Ascending aorta (tissue), 2 donors: Measurements from ENCODE around the gene SOX30. TPM values are rescaled to one million over a fixed set of nuclear protein-coding genes. Genes with fewer than 3 reads are reported as not detected.

Source experiments
- DNase-seq, 2 donors: peaks; one replicate each; pipeline ENCODE4 v3.0.0-alpha.2; 2019; ENCODE audit warnings: low spot score in 2 of 2
- H3K27ac ChIP-seq, 2 donors: fragments of 200-600 bp; sonication (generic); one replicate each; pipeline ENCODE4 v1.5.1; 2016 to 2017; ENCODE audit warnings: mild to moderate bottlenecking in 1 of 2
- H3K27me3 ChIP-seq: fragments of 200-600 bp; sonication (generic); one replicate; pipeline ENCODE4 v1.5.1; 2017
- H3K36me3 ChIP-seq, 2 donors: fragments of 200-600 bp; sonication (generic); one replicate each; pipeline ENCODE4 v1.5.1; 2016
- H3K4me1 ChIP-seq, 2 donors: fragments of 200-600 bp; sonication (generic); one replicate each; pipeline ENCODE4 v1.5.1; 2016 to 2017; ENCODE audit warnings: mild to moderate bottlenecking in 1 of 2
- H3K4me3 ChIP-seq, 2 donors: fragments of 200-600 bp; sonication (generic); one replicate each; pipeline ENCODE4 v1.5.1; 2016 to 2017; ENCODE audit warnings: mild to moderate bottlenecking in 1 of 2
- H3K9me3 ChIP-seq, 2 donors: fragments of 200-600 bp; sonication (generic); one replicate each; pipeline ENCODE4 v1.5.1; 2016
- intact Hi-C: fragments of 100-400 bp; cut with DNase I; formaldehyde crosslinking; loops from one replicate; pipeline ENCODE4 v1.15.1; 2023
- total RNA-seq: library from RNA; depleted of rRNA; stranded (reverse); fragments of >200 nt; gene quantifications from one replicate; pipeline ENCODE4 v1.1.0, GENCODE V29; 2016
- TF ChIP-seq, protein P1 (sequence below), 3 experiments: fragments of 200-600 bp in 2 of 3; fragments of 450-650 bp in 1 of 3; sonication (generic) in 2 of 3; IDR thresholded peaks; one replicate each; pipeline ENCODE4 v1.5.1; 2016 to 2019; ENCODE audit warnings: antibody characterized with exemption in 3 of 3, mild to moderate bottlenecking in 1 of 3, moderate library complexity in 1 of 3

The SOX30 gene
- total RNA-seq, 1 donor from 2014 or later, result not detected

DNA sequence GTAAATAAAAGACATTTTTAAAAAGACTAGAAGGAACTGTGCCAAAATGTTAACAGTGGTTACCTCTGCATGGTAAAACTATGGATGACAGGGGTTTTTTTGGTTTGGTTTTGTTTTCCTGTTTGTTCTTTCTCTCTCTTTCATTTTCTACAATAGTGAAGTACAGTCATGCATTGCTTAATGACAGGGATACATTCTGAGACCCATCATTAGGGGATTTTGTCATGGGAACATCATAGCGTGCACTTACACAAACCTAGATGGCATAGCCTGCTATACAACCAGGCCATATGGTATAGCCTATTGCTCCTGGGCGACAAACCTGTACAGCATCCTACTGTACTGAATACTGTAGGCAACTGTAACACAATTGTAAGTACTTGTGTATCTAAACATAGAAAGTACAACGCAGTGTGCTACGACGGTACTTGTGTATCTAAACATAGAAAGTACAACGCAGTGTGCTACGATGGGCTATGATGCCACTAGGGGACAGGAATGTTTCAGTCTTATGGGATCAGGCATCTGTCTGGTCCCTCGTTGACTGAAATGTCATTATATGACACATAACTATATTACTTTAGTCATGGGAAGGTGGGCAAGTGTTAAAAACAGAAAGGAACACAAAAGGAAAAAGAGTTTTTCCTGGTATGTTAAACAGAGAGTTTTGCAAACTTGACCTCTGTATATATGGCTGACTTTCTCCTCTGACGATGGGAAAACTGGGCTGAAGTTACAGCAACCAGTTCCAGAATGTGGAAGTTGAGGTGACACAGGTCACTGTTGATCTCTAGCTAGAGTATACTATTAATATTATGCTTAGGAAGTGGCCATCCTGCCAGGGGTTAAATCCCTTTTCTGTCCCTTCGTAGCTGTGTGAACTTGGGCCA lies 69.3 kb downstream of the SOX30 start:
- H3K4me3 ChIP-seq, result no peak overlapping the region
- H3K27ac ChIP-seq, result no peak overlapping the region
- H3K27me3 ChIP-seq, result no peaks in the 10 kb centered on the region
- TF ChIP-seq, protein P1, sequence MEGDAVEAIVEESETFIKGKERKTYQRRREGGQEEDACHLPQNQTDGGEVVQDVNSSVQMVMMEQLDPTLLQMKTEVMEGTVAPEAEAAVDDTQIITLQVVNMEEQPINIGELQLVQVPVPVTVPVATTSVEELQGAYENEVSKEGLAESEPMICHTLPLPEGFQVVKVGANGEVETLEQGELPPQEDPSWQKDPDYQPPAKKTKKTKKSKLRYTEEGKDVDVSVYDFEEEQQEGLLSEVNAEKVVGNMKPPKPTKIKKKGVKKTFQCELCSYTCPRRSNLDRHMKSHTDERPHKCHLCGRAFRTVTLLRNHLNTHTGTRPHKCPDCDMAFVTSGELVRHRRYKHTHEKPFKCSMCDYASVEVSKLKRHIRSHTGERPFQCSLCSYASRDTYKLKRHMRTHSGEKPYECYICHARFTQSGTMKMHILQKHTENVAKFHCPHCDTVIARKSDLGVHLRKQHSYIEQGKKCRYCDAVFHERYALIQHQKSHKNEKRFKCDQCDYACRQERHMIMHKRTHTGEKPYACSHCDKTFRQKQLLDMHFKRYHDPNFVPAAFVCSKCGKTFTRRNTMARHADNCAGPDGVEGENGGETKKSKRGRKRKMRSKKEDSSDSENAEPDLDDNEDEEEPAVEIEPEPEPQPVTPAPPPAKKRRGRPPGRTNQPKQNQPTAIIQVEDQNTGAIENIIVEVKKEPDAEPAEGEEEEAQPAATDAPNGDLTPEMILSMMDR (IDR thresholded peaks at IDR 0.05), result no peak
- DNase-seq, result no peak
- no peaks in the 10 kb centered on the region for H3K36me3 ChIP-seq
- no peaks in the 10 kb centered on the region for H3K4me1 ChIP-seq
- intact Hi-C loops, result no loop called here
- H3K9me3 ChIP-seq, result no peaks in the 10 kb centered on the region

DNA sequence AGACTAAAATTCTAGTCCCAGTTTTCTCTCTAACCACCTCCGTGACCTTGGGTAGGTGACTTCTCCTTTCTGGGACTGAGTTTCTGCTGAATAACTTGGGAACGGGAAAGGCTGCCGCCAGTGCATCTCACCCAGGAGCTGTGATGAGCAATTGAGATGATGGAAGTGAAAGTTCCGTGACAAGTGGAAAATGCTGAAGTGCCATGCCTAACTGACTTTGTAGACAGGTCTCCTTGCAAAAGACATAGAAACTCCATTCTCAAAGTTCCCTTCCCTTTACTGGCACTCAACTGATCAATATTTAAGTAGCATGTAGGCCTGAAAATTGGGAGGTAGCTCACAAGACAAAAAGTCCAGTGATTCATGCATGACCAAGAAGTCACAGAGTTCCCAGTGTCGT lies 70.3 kb downstream of the SOX30 start:
- no peaks in the 10 kb centered on the region for H3K4me1 ChIP-seq
- no peaks in the 10 kb centered on the region for H3K27me3 ChIP-seq
- H3K36me3 ChIP-seq, result no peaks in the 10 kb centered on the region
- intact Hi-C loops, result no loop called here
- H3K4me3 ChIP-seq, result no peak overlapping the region
- H3K9me3 ChIP-seq, result no peaks in the 10 kb centered on the region
- no peak for DNase-seq
- TF ChIP-seq, protein P1 (IDR thresholded peaks at IDR 0.05), result no peak
- no peak overlapping the region for H3K27ac ChIP-seq

DNA sequence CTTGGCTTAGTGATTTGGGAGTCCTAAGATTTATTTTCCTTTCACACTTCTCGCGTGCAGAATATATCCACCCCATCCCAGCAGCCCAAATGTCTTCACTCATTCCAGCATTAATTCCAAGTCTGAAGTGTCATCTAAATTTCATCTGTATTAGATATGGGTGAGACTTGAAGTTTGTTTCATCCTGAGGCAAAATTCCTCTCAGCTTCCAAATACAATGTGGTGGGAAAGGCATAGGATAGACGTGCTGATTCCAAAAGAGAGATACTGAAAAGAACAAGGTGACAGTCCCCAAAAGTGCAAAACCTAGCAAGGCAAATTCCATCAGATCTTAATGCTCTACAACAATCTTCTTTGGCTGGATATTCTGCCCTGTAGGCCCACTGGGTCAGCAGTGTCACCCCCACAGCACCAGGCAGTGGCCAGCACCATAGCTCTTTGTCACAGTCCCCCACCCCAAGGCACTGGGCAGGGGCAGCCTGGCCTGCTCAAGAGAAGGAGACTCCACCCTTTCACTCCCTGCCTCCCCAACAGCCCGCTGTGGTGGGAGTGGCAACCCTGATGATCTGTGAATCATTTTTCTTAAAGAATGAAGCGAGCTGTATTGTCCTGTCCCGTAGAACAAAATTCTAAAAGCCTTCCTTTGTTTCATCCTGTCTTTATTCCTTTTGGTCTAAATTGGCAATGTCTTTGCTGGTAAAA lies 74.0 kb downstream of the SOX30 start:
- no peaks in the 10 kb centered on the region for H3K36me3 ChIP-seq
- H3K4me1 ChIP-seq, result peaks cover 10 to 16% of the 10 kb centered on the region in 2 donors
- H3K4me3 ChIP-seq, result no peak overlapping the region
- H3K27me3 ChIP-seq, result no peaks in the 10 kb centered on the region
- H3K9me3 ChIP-seq, result no peaks in the 10 kb centered on the region
- TF ChIP-seq, protein P1 (IDR thresholded peaks at IDR 0.05), result no peak
- DNase-seq, result no peak
- H3K27ac ChIP-seq, result no peak overlapping the region
- intact Hi-C loops, result no loop called here

- intact Hi-C loops, result no loop called here
- Histone ChIP-seq H3K4me1 (peaks cover 10 to 19% of the 10 kb centered on the region in 2 donors), H3K4me3 (no peak overlapping the region)
These were observed 75.6 kb downstream of the SOX30 start for GRCh38 chr5:157576678-157577077.

More at GRCh38 chr5:157576678-157577077, 75.6 kb downstream of the SOX30 start:
- no peaks in the 10 kb centered on the region for H3K36me3 ChIP-seq
- no peak for DNase-seq
- no peaks in the 10 kb centered on the region for H3K9me3 ChIP-seq
- H3K27ac ChIP-seq, result no peak overlapping the region
- no peaks in the 10 kb centered on the region for H3K27me3 ChIP-seq
- TF ChIP-seq, protein P1 (IDR thresholded peaks at IDR 0.05), result no peak

Other genes with a start within 250 kb of the SOX30 start
- gene NIPAL4, start 192.2 kb downstream of the SOX30 start, total RNA-seq, result not detected
- 11.7 TPM for gene ADAM19, start 76.7 kb downstream of the SOX30 start, total RNA-seq
- gene C5orf52, start 19.1 kb upstream of the SOX30 start, total RNA-seq, result not detected
- gene THG1L, start 79.0 kb upstream of the SOX30 start, total RNA-seq, result 0.32 TPM
- gene LSM11, start 91.3 kb upstream of the SOX30 start, total RNA-seq, result 1.3 TPM
- 16.4 TPM for gene CLINT1, start 206.7 kb upstream of the SOX30 start, total RNA-seq